Raji (cell line): ENCODE results near the gene LCN12.

ENCODE experiments used
- POLR2A ChIP-seq: IDR thresholded peaks from 2 replicates; pipeline ENCODE4 v1.6.1; 2011; ENCODE audit warnings: low read depth, low read length, control low read depth; ENCODE audit not compliant: insufficient read depth

The LCN12 gene

DNA sequence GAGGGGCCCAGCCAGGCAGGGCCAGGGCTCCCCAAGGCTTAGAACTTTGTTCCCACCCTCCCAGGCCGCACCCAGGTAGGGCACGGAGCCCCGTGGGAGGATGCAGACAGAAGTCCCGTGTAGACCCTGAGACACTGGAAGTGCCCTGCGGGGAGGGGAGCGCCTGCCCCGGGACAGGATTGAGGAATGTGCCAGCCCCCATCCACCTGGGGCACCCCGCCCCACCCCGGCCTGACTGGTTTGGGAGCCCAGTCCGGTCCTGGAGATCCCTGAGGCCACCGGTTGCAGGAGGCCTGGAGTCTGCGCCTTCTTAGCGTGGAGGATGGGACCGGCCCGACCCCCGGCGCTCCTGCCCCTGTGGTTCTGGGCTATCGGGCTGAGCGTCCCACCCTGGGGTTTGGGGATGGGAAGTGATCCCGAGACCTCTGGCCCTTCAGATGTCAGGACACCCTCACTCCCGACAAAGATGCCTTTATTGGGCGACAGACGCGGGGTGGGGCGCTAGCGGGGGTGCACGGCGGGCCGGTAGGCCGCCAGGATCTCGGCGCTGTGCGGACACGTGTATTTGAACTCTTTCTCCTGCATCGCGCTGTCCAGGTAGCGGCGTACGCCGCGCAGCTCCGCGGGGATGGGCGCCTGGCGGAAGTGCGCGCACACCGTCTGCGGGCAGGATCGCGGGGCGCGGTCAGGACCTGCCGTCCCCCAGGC lies 42.3 kb downstream of the LCN12 start:
- no peak for TF ChIP-seq POLR2A

DNA sequence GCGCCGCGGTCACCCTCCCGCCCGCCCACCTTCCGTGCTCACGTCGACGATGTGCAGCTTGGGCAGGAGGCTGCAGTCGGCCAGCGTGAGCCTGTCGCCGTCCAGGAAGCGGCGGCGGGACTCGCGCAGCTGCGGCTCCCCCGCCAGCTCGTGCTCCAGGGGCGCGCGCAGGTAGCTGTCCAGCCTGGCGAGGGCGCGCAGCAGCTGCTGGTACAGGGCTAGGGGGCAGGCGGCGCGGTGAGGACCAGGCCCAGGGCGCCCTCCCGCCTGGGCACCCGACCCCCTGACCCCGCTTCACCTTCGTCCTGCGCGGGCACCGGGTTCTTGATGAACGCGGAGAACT lies 42.8 kb downstream of the LCN12 start:
- no peak for TF ChIP-seq POLR2A

DNA sequence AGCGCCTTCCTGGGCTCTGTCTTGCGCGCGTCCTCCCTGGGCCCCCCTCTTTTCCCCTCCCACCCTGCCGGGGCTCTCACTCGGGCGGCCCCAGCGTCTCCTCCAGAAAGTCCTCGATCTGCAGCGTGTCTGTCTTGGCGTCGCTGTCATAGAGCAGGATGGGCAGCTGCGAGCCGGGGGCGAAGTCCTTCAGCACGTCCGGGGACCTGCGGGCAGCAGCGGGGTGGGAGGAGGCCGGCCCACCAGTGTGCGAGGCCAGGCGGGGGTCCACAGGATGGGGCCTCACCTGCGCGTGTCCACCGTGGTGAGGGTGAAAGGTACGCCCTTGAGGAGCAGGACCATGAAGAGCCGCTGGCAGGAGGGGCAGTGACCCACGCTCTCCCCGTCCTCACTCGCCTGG lies 43.3 kb downstream of the LCN12 start:
- no peak for TF ChIP-seq POLR2A

DNA sequence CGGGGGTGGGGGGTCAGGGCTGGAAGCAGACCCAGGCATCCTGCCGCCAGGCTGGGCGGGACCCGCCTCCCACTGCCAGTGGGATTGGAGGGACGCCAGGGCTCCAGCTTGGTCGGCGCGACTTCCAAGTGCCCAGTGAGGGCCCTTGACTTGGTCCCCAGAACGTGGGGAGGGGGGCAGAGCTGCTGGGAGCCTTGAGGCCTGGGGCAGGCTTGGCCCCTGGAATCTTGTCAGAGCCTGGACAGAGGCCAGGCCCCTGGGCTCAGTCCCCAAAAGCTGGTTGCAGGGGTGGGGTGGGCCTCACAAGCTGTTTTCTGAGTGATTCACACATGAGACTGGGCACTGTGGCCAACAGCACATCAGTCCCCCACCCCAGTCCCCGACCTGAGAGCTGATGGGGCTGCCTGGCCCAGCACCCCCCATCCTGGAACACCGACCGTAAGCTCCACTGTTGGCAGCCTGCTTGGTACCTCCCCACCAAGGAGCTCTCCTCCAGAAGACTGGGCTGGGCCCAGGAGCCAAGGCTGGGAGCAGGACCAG lies 43.8 kb downstream of the LCN12 start:
- no peak for TF ChIP-seq POLR2A

DNA sequence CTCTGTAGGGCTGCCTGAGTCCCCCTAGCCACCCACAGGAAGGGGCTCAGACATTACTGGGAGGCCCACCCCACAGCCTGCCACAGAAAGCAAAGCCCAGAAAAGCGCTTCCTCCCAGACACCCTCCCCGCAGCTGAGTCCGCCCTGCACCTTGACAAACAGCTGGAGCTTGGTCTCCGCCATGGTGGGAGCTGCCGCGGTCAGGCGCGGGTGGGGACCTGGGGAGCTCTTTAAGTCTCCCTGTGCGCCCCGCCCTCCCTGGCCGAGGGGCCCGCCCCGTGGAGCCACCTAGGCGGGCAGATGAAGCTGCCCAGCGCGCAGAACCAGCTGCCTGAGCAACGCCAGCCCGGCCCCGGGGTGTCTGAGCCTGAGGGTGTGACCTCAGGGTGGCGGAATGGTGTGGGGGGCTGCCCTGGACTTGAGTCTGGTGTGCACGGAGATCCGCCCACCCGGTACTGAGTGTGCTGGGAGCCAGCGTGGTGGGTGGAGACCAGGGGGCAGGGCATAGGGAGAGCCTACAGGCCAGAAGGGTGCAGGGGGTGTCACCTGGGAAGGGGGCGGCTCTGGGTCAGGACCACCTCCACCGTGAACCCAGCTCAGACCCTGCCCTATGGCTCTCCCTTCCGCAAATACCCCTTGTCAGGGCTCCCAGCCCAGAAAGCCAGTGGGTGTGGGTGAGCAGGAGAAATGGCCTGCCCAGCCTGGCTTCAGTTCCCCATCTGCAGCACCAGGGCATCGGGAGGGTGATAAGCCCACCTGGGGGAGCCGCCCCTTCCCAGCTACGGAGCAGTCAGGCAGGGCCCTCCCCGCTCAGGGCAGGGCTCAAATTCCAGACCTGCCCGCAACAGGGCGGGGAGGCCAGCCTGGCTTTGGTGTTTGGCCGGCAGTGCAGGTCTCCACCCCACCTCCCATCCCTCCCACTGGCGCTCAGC lies 44.6 kb downstream of the LCN12 start, which contains the start of gene CLIC3:
TSS of gene CLIC3 (minus strand) at position 208 of the 932 bp plus-strand sequence. CDS start at position 183, 25 bp downstream.
- TF ChIP-seq POLR2A: no peak

DNA sequence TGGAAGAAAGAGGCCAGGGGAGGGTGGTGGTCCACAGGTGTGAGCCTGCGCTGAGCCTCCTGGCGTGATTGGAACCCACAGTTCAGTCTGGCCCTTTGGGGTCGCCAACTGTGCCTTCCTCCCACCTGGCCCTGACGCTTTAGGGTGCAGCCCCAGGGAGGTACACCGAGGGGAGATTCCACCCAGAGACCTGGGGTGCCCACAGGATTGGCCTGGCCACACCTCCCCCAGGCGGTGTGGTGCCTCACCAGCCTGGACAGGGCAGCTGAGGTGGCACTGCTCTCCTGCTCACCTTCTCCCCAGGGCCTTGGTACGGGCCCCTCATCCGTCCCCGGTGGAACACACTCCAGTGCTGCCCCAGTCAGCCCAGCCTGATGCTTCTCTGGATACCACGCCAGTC lies 45.3 kb downstream of the LCN12 start:
- TF ChIP-seq POLR2A: 0 out of 2 replicates have a peak, but pooled peaks have one; percentile 29

DNA sequence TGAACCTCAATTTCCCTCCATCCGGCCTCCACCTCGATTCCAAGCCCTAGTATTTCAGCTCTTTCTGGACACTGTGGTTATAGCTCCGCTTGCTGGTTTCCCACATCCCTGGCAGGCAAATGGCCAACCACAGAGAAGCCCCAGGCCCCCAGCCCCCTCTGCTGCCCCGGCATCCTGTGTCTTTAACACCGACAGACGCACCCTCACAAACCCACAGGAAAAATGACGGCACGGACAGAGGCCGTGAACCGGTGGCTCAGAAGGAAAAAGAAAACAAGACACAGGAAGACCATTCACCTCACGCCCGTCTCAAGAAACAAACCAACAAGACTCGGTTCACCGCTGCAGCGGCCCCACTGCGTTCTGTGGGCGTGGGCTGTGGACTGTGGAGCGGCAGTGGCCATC lies 45.8 kb downstream of the LCN12 start:
- TF ChIP-seq POLR2A: no peak

DNA sequence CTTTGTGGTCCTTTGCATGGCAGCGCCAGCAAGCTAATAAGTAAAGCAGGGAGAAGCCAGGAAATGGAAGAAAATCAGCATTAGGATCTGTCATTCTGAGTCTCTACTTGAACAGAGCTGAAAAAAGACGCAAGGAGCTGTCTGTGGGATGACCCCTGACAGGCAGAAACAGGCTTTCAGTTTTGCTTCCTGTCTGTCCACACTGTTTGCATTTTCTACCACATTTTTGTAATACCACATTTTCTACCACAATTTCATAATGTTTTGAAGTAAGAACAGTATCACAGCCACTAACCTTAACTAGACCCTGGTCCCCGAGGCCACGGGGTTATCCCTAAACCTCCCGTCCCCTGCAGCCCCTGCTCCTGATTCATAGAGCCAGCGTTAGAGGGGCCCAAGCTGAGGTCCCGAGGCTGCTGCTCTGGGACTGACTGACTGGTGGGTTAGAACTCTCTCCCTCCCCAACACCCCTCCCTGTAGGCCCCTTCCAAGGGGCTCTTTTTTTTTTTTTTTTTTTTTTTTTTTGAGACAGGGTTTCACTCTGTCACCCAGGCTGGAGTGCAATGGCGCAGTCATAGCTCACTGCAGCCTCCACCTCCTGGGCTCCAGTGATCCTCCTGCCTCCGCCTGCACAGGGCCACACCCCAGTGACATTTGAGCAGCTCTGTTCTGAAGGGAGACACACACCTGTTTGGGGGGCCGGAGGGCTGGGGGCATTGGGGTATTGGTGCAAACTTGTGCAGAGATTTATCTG lies 48.3 kb downstream of the LCN12 start:
- 0 out of 2 replicates have a peak, but pooled peaks have one; percentile 14 for TF ChIP-seq POLR2A

DNA sequence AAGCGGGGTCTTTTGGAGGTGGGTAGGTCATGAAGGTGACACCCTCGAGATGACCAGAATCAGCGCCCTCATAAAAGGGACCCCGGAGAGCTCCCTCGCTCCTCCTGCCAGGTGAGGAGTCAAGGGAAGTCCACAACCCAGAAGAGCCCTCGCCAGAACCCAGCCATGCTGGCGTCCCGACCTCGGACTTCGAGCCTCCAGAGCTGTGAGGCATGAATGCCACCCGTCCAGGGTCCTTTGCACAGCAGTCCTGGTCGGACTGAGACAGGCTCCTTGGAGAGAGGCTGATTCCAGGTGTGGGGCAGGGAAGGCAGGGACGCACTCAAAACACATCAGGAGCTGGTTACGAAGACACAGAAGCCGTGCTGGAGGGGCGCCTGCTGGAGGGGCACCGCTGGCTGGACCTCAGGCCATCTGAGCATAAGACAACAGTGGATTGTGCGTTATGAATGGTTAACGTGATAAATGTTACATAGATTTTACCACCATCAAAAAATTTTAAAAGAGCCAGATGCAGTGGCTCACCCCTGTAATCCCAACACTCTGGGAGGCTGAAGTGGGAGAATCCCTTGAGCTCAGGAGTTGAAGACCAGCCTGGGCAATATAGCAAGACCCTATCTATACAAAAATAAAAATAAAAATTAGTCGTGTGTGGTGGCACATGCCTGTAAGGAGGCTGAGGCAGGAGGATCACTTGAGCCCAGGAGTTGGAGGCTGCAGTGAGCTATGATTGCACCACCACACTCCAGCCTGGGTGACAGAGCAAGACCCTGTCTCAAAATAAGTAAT lies 50.0 kb downstream of the LCN12 start:
- TF ChIP-seq POLR2A: no peak

DNA sequence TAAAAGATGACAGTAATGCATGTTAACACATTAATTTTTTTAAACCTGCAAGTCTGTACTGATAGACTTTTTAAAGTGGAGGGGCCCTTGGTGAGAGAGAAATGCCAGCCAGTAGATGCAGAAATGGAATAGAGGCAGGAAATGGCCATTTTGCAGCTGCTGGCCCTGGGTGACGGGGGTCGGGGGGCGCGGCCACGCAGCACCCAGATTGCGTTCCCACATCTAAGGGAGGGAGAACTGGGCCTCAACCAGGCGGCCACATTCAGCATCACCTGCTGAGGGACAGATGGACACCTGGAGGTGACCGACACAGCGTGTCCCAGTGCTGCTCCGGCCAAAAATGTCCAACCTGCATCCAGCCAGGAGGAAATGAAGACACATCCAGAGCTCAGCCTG lies 50.6 kb downstream of the LCN12 start:
- TF ChIP-seq POLR2A: no peak
